GM21381 (cell line): Measurements from ENCODE around the gene NUPR1.
"Not testable (repeated sequence)": the region's sequence is repeated elsewhere in the genome, so short reads cannot be mapped to it uniquely, and the experiment has no call there.

Experiments
- ATAC-seq: cut with Tn5 transposase; IDR thresholded peaks from one replicate; pipeline ENCODE4 v1.9.1; 2021; ENCODE audit warnings: mild to moderate bottlenecking, moderate library complexity; ENCODE audit not compliant: unreplicated experiment

The NUPR1 gene

DNA sequence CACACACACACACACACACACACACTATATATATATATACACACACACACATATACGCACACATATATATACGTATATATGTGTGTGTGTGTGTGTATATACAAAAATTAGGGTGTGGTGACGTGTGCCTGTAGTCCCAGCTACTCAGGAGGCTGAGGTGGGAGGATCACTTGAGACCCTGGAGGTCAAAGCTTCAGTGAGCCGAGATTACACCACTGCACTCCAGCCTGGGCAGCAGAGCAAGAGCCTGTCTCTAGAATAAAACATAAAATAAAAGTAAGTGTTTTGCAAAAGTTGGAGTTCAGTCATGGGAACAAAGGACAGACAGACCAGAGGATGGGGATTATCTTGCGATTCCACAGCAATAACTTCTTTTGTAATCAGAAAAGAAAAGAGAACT lies 10.8 kb downstream of the NUPR1 start:
- no peak for ATAC-seq

DNA sequence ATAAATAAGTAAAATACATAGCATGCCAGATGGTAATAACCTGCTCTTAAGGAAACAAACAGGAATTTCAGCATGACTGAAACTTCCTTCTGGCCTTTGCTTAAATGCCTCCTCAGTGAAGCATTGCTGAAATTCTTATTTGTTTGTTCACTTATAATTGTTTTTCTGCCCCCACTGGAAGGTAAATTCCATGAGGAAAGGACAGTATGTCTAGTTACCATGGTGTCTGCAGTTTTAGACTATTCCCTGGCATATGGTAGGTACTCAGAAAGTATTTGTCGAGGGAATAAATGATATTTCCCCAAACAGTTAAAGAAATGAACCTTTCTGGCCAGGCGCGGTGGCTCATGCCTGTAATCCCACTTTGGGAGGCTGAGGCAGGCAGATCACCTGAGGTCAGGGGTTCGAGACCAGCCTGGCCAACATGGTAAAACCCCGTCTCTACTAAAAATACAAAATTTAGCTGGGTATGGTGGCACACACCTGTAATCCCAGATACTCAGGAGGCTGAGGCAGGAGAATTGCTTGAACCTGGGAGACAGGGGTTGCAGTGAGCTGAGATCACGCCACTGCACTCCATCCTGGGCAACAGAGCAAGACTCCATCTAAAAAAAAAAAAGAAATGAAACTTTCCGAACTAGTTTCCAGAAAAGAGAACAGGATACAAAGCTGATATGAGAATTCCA lies 11.5 kb downstream of the NUPR1 start:
- ATAC-seq = not testable (repeated sequence)

DNA sequence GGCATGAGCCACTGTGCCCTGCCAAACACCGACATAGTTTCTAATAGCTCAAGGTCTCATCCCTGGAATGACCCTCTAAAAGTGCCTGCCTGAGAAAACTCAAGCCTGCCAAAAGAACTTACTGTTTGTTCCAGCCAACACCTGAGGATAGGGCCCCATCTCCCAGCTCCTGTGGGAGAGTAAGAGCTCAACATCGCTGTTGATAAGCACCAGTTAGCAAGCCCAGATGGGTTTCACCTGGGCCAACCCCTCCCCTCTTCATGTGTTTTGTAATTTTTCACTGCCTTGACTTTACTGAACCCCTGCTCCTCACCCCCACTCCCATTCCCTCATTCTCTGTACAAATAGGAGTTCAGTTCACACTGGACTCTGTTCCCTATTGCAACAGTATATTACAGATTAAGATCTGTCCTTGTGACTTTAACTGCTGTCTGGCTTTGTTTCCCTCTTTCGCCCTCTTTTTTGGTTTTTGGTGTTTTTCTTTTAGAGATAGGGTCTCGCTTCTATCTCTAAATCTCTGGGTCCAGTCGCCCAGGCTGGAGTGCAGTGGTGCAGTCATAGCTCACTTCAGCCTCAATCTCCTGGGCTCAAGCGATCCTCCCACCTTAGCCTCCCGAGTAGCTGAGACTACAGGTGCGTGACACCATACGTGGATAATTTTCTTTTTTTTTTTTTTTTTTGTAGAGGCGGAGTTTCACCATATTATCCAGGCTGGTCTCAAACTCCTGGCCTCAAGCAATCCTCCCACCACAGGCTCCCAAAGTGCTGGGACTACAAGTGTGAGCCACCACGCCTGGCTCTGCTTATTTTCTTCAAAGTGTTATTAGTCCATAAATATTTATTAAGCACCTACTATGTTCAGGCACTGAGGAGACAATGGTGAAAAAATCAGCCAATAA lies 12.3 kb downstream of the NUPR1 start:
- no peak for ATAC-seq

GRCh38 chr16:28524681-28525171 lies 14.0 kb downstream of the NUPR1 start:
- no peak for ATAC-seq

GRCh38 chr16:28522792-28523191 lies 16.0 kb downstream of the NUPR1 start:
- no peak for ATAC-seq

- ATAC-seq = no peak
Measured at GRCh38 chr16:28521436-28521835, 17.3 kb downstream of the NUPR1 start.

DNA sequence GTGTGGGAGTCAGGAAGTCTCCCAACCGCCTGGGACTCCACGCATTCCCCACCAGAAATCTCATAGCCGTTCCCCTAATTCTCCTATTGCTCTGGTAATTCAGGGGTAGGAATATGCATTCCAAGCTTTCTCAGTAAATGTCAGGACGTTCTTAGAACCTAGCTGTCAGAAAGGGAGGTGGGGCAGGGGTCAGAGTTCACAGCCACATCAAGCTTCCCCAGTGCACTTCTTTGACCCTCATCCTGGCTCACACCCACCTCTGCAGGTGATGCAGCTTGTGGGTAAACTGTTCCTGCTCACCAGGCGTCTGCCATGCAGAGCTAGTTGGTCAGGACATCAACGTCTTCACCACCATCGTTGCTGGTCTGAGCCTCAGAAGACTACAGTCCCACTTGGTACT lies 18.1 kb downstream of the NUPR1 start:
- no peak for ATAC-seq

GRCh38 chr16:28514246-28514645 lies 24.5 kb downstream of the NUPR1 start:
- ATAC-seq = no peak

- no peak for ATAC-seq
Measured at GRCh38 chr16:28513484-28514181, 25.1 kb downstream of the NUPR1 start.

DNA sequence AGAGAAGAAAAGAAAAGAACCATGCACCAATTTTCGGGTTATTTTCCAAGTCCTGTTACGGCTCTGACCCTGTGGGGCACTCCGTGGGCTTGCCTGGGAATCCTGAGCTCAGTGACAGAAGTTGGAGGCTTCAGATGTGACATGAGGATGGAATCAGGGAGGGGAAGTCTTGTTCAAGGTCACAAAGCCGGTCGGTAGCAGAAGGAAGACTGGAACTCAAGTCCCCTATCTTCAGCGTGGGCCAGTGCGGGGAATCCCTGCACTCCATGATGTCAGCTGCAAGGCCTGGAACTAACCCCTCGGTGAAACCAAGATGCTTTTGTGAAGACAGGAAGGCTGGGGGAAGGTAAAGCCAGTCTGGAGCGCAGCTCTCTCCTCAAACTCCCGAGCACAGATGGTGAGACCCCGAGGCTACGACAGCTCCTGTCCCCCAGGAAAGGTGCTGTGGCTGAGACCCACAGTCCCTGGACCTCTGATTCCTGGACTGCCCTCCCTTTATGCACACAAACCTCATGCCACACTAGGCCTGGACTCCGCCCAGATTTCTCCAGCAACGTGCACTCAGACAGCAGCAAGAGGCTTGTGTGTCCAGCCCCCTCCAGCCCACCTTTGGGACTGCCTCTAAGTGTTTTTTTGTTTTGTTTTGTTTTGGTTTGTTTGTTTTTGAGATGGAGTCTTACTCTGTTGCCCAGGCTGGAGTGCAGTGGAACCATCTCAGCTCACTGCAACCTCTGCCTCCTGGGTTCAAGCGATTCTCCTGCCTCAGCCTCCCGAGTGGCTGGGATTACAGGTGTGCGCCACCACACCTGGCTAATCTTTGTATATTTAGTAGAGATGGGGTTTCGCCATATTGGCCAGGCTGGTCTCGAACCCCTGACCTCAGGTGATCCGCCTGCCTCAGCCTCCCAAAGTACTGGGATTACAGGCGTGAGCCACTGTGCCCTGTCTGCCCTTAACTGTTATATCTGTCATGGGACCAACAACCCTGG lies 26.7 kb downstream of the NUPR1 start:
- ATAC-seq = no peak

DNA sequence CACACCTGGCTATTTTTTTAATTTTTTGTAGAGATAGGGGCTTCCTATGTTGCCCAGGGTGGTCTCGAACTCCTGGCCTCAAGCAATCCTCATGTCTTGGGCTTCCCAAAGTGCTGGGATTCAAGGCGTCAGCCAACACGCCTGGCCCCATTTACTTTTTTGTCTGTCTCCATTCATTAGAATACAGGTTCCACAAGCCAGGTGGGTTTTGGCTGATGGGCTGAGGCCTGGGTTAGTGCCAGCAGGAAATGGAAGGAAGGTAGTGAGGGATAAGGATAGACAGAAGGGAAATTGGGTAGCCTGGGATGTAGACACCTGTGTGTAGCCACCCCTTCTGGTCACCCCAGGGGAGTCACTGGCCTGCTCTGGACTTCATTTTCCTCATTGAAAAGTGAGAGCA lies 27.7 kb downstream of the NUPR1 start:
- no peak for ATAC-seq

DNA sequence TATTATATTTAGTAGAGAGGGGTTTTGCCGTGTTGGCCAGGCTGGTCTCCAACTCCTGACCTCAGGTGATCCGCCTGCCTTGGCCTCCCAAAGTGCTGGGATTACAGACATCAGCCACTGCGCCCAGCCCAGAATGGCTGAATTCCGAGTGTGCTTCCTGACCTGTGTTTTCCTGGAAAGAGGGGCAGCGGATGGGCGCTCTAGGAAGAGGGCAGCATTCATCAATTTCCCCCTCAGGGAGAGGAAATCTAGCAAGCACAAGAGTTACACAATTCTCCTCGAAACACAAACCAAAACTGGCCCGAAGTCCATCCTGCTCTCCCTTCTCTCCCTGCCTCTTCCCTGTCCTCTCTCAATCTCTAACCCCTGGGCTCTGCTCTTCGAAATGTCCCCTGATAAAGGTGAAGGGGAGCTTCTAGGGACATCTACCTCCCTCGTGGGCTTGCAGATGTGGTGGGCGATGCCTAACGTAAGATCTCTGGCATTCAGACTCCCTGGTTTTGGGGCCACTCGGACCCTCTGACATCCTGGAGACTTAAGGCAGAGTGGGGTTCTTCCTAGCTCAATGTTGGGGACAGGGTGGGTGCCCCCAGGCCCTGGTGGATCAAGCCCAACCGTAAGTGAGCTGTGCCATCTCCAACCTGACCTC lies 33.2 kb downstream of the NUPR1 start:
- ATAC-seq = no peak

DNA sequence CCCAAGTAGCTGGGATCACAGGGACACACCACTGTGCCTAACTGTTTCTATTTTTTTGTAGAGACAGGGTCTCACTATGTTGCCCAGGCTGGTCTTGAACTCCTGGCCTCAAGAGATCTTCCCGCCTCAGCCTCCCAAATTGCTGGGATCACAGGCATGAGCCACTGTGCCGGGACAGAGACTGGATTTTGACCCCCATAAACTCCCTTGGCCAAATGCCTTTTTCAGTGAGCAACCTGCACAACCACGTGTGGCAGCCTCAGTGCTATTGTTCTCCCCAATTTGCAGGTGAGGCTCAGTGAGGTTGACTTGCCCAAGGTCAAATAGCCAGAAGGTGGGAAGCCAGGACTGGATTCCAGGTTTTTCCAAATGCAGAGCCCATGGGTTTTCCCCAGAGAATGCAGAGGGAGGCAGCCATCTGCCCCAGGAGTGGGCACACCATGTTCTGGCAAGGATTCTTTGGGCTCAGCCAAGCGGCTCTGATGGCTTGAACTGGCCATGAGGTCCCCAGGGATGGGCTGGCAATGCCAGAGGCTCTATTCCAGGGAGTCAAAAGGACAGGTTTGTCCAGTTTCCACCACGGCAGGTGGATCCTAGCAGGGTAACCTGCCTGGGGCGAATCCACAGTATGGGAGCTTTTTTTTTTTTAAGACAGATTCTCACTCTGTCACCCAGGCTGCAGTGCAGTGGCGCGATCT lies 33.9 kb downstream of the NUPR1 start:
- ATAC-seq = no peak

GRCh38 chr16:28503470-28504259 lies 35.1 kb downstream of the NUPR1 start:
- no peak for ATAC-seq

DNA sequence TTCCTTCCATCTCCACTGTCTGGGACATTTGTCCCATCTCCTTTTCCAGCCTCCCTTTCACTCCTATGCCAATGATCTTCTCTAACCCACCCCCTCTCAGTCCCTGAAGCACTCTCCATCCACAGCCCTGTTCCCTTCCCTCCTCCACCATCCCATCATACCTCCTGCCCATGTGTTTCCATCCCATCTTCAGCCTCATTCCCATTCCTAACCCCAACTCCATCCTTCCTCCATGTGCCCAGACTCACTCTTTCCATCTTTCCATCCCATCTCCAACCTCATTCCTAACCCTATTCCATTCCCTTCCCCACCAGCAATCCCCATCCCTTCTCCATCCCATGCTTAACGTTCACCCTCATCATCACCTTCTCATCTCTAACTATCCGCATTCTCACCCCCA lies 36.5 kb downstream of the NUPR1 start:
- ATAC-seq = no peak

DNA sequence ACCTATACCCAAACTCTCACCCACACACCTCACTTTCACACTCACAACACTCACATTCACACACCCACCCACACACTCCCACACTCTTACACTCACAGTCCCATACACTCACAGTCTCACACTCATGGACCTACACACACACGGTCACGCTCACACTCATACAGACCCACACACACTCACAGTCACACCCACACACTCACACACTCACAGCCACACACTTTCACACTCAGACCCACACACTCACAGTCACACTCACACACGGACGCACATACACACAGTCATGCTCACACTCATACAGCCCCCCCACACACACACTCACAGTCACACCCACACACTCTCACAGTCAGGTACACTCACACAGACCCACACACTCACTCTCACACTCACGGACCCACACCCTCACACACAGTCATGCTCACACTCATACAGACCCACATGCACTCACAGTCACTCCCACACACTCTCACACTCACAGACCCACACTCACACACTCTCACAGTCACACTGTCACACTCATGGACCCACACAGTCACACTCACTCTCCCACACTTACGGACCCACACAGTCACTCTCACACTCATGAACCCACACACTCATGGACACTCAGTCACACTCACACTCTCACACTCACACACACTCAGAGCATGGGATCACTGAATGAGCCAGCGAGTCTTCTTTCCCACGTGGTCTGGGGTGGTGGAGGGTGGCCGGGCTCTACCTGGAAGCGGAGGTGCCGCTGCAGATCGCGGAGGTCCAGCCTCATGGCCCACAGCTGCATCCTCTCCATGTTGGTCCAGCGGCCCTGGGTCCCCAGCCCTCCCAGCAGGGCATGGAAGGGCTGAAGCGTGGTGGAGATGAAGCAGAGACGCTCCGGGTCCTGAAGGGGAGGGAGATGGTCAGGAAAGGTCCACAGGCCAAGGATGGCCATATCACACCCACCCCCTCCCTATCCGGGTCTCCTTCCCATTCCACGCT lies 37.2 kb downstream of the NUPR1 start:
- ATAC-seq = no peak

- not testable (repeated sequence) for ATAC-seq
Measured at GRCh38 chr16:28500476-28501180, 38.1 kb downstream of the NUPR1 start.
